ENCODE results near the gene NRXN2.

DNA sequence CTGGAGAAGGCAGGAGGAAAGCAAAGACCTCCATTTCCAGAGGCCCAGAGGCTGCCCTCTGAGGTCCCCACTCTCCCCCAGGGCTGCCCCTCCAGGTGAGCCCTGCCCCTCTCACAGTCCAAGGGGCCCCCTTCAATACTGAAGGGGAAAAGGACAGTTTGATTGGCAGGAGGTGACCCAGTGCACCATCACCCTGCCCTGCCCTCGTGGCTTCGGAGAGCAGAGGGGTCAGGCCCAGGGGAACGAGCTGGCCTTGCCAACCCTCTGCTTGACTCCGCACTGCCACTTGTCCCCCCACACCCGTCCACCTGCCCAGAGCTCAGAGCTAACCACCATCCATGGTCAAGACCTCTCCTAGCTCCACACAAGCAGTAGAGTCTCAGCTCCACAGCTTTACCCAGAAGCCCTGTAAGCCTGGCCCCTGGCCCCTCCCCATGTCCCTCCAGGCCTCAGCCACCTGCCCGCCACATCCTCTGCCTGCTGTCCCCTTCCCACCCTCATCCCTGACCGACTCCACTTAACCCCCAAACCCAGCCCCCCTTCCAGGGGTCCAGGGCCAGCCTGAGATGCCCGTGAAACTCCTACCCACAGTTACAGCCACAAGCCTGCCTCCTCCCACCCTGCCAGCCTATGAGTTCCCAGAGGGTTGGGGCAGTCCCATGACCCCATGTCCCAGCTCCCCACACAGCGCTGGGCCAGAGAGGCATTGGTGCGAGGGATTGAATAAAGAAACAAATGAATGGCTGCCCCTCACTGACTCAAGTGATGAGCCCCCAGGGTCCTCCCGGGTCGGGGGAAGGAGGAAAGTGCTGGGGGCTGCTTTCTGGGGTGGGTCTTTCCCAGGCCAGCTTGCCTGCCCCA lies 121.2 kb downstream of the NRXN2 start:
- TF ChIP-seq TCF12 (IDR thresholded peaks at IDR 0.05) (no peak), EP300 (IDR thresholded peaks at IDR 0.05; ENCODE audit: borderline replicate concordance in 1 of 2, low read depth in 1 of 2, low read length in 1 of 2) (no peak), TAF1 (IDR thresholded peaks at IDR 0.05; ENCODE audit: borderline replicate concordance, low read depth, low read length) (no peak), MAX (IDR thresholded peaks at IDR 0.05; ENCODE audit: low read depth) (no peak), POLR2AphosphoS5 (IDR thresholded peaks at IDR 0.05; ENCODE audit: low read depth, low read length) (no peak)
- TF ChIP-seq, protein P1, sequence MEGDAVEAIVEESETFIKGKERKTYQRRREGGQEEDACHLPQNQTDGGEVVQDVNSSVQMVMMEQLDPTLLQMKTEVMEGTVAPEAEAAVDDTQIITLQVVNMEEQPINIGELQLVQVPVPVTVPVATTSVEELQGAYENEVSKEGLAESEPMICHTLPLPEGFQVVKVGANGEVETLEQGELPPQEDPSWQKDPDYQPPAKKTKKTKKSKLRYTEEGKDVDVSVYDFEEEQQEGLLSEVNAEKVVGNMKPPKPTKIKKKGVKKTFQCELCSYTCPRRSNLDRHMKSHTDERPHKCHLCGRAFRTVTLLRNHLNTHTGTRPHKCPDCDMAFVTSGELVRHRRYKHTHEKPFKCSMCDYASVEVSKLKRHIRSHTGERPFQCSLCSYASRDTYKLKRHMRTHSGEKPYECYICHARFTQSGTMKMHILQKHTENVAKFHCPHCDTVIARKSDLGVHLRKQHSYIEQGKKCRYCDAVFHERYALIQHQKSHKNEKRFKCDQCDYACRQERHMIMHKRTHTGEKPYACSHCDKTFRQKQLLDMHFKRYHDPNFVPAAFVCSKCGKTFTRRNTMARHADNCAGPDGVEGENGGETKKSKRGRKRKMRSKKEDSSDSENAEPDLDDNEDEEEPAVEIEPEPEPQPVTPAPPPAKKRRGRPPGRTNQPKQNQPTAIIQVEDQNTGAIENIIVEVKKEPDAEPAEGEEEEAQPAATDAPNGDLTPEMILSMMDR (IDR thresholded peaks at IDR 0.05): no peak
